ENCODE measurements around the gene RPTOR. TPM values are rescaled to one million over a fixed set of nuclear protein-coding genes. Genes with fewer than 3 reads are reported as not detected.

Gene RPTOR
- polyA plus RNA-seq, 1 of the 3 experiments (the other 2 are of a cell fraction): 14.9 TPM

DNA sequence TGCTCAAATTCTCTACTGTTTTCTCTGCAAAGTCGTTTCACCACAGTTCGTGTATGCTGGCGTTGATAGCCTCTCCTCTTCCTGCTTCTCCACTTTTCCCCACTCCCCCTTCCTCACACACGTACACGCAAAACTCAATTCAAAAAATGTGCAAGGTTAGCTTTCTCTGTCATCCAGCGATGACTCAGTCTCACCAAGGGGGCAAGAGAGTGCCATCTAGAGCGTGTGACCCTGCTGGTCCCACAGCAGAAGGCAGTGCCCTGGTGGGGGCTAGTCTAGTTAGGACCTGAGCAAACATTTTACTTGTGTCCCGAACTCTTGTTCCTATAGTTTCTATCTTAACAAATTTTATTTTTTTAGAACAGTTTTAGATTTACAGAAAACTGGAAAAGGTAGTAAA, 325.8 kb downstream of the RPTOR start:
- H3K36me3 ChIP-seq (replicated peaks in 1 of 2; ENCODE audit: control insufficient read depth in 1 of 2, insufficient read depth in 2 of 2, low read length in 1 of 2): peaks cover 0 to 14% of the 10 kb centered on the region in 2 experiments
- no peaks in the 10 kb centered on the region for H3K9me3 ChIP-seq
- H3K9me2 ChIP-seq: no peaks in the 10 kb centered on the region
- H3F3A ChIP-seq (replicated peaks; ENCODE audit: insufficient read depth): no peaks in the 10 kb centered on the region
- no peak overlapping the region for H3K4me2 ChIP-seq
- POLR2A ChIA-PET: no interaction called here
- no peak overlapping the region for H3K4me3 ChIP-seq (ENCODE audit: low read depth in 2 of 2, low read length in 1 of 2)
- 92% methylated on average over 8 of the region's 8 CpGs for WGBS (ENCODE audit: low lambda C conversion rate)
- H3K9ac ChIP-seq: no peak overlapping the region
- no peak overlapping the region for H3K27ac ChIP-seq (ENCODE audit: low read depth in 2 of 2, low read length in 1 of 2)
- no peaks in the 10 kb centered on the region for H3K79me2 ChIP-seq (ENCODE audit: insufficient read depth)
- no peak for DNase-seq
- CTCF ChIA-PET: no interaction called here
- TF ChIP-seq GATA2 (CRISPR knock-in tag; IDR thresholded peaks at IDR 0.05) (no peak), ELF1 (IDR thresholded peaks at IDR 0.05) (no peak), CHD2 (IDR thresholded peaks at IDR 0.05; ENCODE audit: low read length, partially characterized antibody) (no peak), TEAD4 (IDR thresholded peaks at IDR 0.05; ENCODE audit: borderline replicate concordance, insufficient read depth) (no peak), JUND (IDR thresholded peaks at IDR 0.05) (no peak), FOSL2 (IDR thresholded peaks at IDR 0.05; ENCODE audit: borderline replicate concordance, low read depth) (no peak), NRF1 (IDR thresholded peaks at IDR 0.05; ENCODE audit: low read depth, low read length) (no peak)
- no peaks in the 10 kb centered on the region for H4K20me1 ChIP-seq (ENCODE audit: insufficient read depth)
- H3K4me1 ChIP-seq (ENCODE audit: control insufficient read depth in 1 of 2, insufficient read depth in 2 of 2, low read depth in 1 of 2, low read length in 1 of 2): peaks cover 0 to 14% of the 10 kb centered on the region in 2 experiments; a peak in 1 of 4 replicates
- H3K27me3 ChIP-seq (ENCODE audit: insufficient read depth): no peaks in the 10 kb centered on the region
- no peak overlapping the region for H2AFZ ChIP-seq (ENCODE audit: low read depth)

DNA sequence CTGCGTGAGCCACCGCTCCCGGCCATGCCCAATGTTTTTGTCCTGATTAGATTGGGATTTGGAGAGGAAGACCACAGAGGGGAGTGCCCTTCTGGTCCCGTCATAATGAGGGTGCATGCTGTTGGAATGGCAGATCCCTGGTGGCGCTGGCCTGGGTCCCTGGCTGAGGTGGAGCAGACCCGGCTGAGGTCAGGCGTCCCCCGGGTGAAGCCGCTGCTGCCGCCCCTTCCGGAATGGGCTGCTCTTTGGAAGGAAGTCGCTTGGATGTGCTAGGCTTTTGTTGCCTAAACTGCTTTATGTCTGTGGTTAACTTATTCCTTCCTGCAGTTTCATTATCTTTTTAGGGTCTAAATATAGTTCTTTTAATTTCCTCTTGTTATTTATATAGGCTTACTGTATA, 326.7 kb downstream of the RPTOR start:
- H3F3A ChIP-seq (replicated peaks; ENCODE audit: insufficient read depth): no peaks in the 10 kb centered on the region
- H4K20me1 ChIP-seq (ENCODE audit: insufficient read depth): no peaks in the 10 kb centered on the region
- DNase-seq: no peak
- 85% methylated on average over 11 of the region's 12 CpGs for WGBS (ENCODE audit: low lambda C conversion rate)
- ChIA-PET POLR2A (interaction anchor here (0.6 kb wide), 1 partner anchor 124 kb away, joined by 3 read pairs; no protein-coding TSS in a partner anchor), CTCF (interaction anchor here (0.9 to 2.8 kb wide), 3 partner anchors 10 to 110 kb away, joined by 3 to 20 read pairs (median 5); no protein-coding TSS in a partner anchor)
- H3K27me3 ChIP-seq (ENCODE audit: insufficient read depth): no peaks in the 10 kb centered on the region
- H3K9ac ChIP-seq: no peak overlapping the region
- H3K9me2 ChIP-seq: no peaks in the 10 kb centered on the region
- no peak overlapping the region for H3K27ac ChIP-seq (ENCODE audit: low read depth in 2 of 2, low read length in 1 of 2)
- no peaks in the 10 kb centered on the region for H3K79me2 ChIP-seq (ENCODE audit: insufficient read depth)
- H2AFZ ChIP-seq (ENCODE audit: low read depth): no peak overlapping the region
- no peak overlapping the region for H3K4me2 ChIP-seq
- peaks cover 0 to 14% of the 10 kb centered on the region in 2 experiments for H3K36me3 ChIP-seq (replicated peaks in 1 of 2; ENCODE audit: control insufficient read depth in 1 of 2, insufficient read depth in 2 of 2, low read length in 1 of 2)
- H3K4me3 ChIP-seq (ENCODE audit: low read depth in 2 of 2, low read length in 1 of 2): no peak overlapping the region
- H3K9me3 ChIP-seq: no peaks in the 10 kb centered on the region
- peaks cover 0 to 14% of the 10 kb centered on the region in 2 experiments; a peak in 1 of 4 replicates for H3K4me1 ChIP-seq (ENCODE audit: control insufficient read depth in 1 of 2, insufficient read depth in 2 of 2, low read depth in 1 of 2, low read length in 1 of 2)
- no peak for TF ChIP-seq FOXJ3 (CRISPR knock-in tag; IDR thresholded peaks at IDR 0.05)

DNA sequence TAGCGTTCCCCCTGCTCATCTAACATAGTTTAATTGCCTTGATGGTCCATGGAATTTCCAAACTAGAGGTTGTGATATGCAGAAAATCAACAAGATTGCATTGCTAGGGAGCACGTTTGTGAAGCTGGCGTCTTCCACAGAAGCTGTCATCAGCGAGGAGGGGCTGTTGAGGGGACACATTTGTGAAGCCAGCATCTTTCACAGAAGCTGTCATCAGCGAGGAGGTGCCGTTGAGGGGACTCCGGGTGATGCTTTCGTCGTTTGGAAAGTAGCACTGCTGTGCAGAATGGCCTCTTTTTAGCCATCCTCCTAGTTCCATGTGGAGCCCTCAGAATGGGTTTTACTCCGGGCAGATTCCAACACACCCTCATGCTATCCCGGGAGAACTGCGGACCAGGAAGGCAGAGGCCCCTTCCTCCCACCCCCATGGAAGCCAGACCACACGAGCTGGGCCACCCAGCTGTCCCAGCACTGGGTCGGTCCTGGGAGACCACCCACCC, 327.4 kb downstream of the RPTOR start:
- Histone ChIP-seq H3K79me2 (ENCODE audit: insufficient read depth) (no peaks in the 10 kb centered on the region), H3K27ac (ENCODE audit: low read depth in 2 of 2, low read length in 1 of 2) (no peak overlapping the region), H4K20me1 (ENCODE audit: insufficient read depth) (no peaks in the 10 kb centered on the region), H3K9me3 (no peaks in the 10 kb centered on the region), H3K4me1 (ENCODE audit: control insufficient read depth in 1 of 2, insufficient read depth in 2 of 2, low read depth in 1 of 2, low read length in 1 of 2) (peaks cover 0 to 14% of the 10 kb centered on the region in 2 experiments; a peak in 1 of 4 replicates), H3K9me2 (no peaks in the 10 kb centered on the region), H3F3A (replicated peaks; ENCODE audit: insufficient read depth) (no peaks in the 10 kb centered on the region), H3K36me3 (replicated peaks in 1 of 2; ENCODE audit: control insufficient read depth in 1 of 2, insufficient read depth in 2 of 2, low read length in 1 of 2) (peaks cover 0 to 14% of the 10 kb centered on the region in 2 experiments), H3K4me2 (no peak overlapping the region), H2AFZ (ENCODE audit: low read depth) (no peak overlapping the region), H3K4me3 (ENCODE audit: low read depth in 2 of 2, low read length in 1 of 2) (no peak overlapping the region), H3K9ac (no peak overlapping the region), H3K27me3 (ENCODE audit: insufficient read depth) (no peaks in the 10 kb centered on the region)
- 95% methylated on average over 14 of the region's 14 CpGs for WGBS (ENCODE audit: low lambda C conversion rate)
- TF ChIP-seq, protein P1, sequence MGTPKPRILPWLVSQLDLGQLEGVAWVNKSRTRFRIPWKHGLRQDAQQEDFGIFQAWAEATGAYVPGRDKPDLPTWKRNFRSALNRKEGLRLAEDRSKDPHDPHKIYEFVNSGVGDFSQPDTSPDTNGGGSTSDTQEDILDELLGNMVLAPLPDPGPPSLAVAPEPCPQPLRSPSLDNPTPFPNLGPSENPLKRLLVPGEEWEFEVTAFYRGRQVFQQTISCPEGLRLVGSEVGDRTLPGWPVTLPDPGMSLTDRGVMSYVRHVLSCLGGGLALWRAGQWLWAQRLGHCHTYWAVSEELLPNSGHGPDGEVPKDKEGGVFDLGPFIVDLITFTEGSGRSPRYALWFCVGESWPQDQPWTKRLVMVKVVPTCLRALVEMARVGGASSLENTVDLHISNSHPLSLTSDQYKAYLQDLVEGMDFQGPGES (IDR thresholded peaks at IDR 0.05; ENCODE audit: low read depth, low read length): no peak
- no peak for TF ChIP-seq GABPA (IDR thresholded peaks at IDR 0.05; ENCODE audit: low read depth)
- no peak for TF ChIP-seq ELF1 (IDR thresholded peaks at IDR 0.05)
- TF ChIP-seq, protein P2, sequence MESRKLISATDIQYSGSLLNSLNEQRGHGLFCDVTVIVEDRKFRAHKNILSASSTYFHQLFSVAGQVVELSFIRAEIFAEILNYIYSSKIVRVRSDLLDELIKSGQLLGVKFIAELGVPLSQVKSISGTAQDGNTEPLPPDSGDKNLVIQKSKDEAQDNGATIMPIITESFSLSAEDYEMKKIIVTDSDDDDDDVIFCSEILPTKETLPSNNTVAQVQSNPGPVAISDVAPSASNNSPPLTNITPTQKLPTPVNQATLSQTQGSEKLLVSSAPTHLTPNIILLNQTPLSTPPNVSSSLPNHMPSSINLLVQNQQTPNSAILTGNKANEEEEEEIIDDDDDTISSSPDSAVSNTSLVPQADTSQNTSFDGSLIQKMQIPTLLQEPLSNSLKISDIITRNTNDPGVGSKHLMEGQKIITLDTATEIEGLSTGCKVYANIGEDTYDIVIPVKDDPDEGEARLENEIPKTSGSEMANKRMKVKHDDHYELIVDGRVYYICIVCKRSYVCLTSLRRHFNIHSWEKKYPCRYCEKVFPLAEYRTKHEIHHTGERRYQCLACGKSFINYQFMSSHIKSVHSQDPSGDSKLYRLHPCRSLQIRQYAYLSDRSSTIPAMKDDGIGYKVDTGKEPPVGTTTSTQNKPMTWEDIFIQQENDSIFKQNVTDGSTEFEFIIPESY (IDR thresholded peaks at IDR 0.05; ENCODE audit: borderline replicate concordance, low read depth): no peak
- DNase-seq: no peak
- ChIA-PET CTCF (interaction anchor here (0.9 to 2.8 kb wide), 4 partner anchors 10 to 109 kb away, joined by 3 to 20 read pairs (median 4); no protein-coding TSS in a partner anchor), POLR2A (interaction anchor here (0.6 kb wide), 1 partner anchor 125 kb away, joined by 3 read pairs; no protein-coding TSS in a partner anchor)
